Measurements from ENCODE around the gene TNK1.
"Not testable (repeated sequence)": the region's sequence is repeated elsewhere in the genome, so short reads cannot be mapped to it uniquely, and the experiment has no call there.

The TNK1 gene

DNA sequence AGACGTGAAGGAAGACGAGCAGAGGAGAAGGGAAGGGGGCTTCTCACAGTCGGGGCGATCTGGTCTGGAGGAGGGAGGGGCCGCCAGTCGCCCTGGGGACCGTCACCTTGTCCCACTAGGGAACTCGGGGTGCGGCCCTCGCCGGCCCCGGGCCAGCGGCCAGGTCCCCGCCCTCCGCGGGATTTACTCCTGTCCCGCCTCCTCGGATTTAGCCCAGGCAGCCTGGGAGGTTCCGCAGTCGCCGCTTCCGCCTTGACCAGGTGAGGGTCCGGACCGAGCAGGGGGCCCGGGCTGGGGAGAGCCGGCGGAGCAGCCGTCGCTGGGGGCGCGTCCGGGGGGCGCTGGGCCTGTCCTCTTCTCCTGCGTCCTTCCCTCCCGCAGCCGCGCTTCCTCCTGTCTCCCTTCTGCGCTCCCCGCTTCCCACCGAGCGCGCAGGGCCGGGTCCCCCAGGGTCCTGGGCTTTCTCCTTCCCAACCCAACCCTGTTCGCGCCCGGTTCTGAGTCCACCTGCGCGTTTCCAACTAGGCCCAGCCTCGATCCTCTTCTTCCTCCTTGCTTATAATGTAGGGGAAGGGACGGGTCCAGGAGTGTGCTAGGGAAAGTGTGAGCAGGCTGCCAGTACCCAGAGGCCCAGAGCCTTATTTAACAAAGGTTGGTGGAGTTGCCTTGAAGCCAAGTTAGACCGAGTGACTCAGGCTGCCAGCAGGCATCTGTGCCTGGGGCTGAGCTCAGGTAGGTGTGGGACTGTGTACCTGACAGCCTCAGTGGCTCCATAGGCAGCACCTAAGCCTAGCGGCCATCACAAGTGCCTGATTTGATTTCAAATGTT is at the start of gene TNK1:
Gene TNK1, plus strand, starts transcription at position 235 of the 829 bp plus-strand sequence. CDS start 1,838 bp downstream, outside the sequence.
- DNase-seq (ENCODE audit: low spot score) = peak; percentile 47

DNA sequence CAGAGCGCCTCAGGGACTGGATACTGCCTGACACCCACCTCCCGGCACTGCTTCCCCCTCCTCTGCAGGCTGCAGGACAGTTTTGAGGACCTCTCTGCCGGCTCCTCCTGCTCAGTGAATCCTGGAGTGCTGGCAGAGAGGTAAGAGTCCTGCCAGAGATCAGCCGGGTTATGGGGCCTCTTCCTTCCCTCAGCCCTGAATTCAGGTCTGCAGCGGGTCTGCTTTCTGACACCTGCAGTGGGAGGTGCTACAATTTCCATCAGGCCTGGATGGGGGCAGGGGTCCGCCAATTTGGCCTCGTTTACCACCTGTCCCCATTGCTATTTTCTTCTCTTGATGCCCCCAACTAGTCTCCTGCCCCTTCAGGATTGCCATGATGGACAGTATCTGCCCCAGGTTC is 48.8 kb upstream of the TNK1 start:
- DNase-seq (ENCODE audit: low spot score) = no peak

DNA sequence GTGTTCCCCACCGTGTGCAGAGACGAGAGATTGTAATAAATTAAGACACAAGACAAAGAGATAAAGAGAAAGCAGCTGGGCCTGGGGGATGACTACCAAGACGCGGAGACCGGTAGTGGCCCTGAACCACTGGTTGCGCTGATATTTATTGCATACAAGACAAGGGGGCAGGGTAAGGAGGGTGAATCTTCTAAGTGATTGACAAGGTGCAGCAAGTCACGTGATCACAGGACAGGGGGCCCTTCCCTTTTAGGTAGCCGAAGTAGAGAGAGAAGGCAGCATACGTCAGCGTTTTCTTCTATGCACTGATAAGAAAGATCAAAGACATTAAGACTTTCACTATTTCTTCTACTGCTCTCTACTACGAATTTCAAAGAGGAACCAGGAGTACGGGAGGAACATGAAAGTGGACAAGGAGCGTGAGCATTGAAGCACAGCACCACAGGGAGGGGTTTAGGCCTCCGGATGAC is 48.3 kb upstream of the TNK1 start:
- DNase-seq (ENCODE audit: low spot score) = not testable (repeated sequence)

DNA sequence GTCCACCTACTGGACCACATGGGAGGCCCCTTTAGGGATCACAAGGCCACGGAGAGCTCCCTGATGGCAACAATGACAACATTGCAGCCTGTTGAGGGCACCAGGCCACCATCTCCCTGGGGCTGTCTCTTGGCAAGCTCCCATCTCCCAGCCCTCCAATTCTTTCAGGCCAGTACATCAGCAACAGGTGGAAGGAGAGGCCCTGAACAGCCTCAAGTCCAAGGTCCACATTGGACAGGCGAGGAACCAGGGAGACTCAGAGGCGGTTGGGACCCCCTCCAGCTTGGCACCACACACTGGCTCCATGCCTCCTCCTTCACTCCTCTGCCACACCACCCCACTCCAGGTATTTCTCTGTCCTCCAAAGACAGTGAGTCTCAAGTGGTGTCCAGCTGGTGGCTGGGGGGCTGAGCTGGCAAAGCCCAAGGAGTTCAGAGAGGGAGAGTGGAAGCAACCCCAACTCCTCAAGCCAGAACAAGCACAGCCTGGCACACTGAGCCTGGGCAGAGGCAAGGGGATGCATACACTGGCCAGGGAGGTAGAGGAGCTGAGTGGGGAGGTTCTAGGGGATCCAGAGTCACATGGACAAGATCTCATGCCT is 45.9 kb upstream of the TNK1 start:
- no peak for DNase-seq (ENCODE audit: low spot score)

DNA sequence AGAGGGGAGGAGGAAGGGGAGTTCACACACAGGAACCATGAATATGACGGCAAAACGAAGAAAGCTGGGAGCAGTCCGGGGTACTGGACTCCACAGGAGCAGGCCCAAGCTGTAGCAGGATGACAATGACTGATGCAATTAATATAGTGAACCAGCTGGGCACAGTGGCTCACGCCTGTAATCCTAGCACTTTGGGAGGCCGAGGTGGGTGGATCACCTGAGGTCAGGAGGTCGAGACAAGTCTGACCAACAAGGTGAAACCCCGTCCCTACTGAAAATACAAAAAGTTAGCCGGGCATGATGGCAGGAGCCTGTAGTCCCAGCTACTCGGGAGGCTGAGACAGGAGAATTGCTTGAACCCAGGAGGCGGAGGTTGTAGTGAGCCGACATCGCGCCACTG is 45.1 kb upstream of the TNK1 start:
- DNase-seq (ENCODE audit: low spot score) = not testable (repeated sequence)

DNA sequence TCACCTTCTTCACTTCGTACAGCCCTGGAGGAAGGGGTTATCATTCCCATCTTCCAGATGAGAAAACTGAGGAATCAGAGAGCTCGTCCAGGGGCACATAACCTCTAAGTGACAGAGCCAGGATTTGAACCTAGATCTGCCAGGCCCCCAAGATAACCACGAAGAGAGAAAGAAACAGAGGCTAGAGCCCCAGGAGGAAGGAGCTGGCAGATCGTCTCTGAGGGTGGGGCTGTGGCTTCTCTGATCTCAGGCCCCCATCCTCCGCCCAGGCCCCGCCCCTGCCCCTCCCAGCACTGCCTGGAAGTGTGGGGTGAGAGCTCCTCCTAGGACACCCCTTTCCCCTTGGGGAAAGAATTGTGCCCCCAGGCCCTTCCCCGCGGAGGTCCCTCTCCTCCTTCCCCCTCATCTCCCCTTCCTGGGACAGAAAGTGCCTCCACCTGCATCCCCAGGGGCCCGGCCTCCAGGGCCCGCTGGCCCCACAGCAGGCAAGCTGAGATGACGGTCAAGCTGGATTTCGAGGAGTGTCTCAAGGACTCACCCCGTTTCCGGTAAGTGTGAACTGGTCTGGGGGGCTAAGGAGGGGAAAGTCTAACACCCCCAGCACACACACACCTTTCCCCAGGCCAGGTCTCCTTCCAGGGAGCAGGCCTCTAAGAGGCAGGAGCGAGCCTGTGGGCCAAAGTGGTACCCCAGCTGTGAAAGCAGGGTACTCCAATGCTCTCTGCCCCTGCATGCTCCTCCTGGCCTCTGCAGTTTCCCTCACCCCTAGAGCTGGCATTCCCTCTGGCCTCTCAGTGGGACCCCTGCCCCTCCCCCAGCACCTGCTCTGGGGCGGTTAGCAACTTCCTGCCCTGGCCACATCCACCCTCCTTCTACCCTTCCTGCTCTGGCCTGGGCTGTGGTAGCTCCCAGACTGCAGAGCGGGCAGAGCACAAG is 44.4 kb upstream of the TNK1 start, which contains the start of gene ACAP1:
Gene ACAP1, plus strand, starts transcription at position 290 of the 936 bp plus-strand sequence. Its CDS starts 206 bp downstream, at position 496.
- no peak for DNase-seq (ENCODE audit: low spot score)

DNA sequence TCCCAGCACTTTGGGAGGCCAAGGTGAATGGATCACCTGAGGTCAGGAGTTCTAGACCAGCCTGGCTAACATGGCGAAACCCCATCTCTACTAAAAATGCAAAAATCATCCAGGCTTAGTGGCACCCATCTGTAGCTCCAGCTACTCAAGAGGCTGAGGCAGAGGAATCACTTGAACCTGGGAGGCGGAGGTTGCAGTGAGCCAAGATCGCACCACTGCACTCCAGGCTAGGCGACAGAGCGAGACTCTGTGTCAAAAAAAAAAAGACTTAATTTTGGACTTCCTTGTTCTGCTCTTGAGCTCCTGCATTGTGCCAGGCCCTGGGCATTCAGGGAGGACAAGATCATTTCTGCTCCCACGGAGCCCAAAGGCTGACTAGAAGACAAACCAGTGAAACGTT is 43.3 kb upstream of the TNK1 start:
- not testable (repeated sequence) for DNase-seq (ENCODE audit: low spot score)

DNA sequence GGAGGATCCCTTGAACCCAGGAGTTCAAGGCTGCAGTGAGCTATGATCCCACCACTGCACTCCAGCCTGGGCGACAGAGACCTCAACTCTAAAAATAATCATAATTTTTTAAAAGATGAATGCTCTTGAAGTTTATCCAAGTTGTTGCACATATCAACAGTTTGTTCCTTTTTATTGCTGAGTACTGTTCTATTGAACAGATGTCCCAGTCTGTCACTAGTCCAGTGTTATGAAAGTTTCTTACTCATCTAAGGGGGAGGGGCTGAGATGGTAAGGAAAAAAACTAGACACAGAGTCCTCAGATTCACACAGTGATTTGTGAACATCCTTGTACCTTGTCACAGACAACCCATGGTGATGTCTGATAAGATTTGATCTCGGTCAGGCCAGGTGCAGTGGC is 40.7 kb upstream of the TNK1 start:
- DNase-seq (ENCODE audit: low spot score) = no peak

DNA sequence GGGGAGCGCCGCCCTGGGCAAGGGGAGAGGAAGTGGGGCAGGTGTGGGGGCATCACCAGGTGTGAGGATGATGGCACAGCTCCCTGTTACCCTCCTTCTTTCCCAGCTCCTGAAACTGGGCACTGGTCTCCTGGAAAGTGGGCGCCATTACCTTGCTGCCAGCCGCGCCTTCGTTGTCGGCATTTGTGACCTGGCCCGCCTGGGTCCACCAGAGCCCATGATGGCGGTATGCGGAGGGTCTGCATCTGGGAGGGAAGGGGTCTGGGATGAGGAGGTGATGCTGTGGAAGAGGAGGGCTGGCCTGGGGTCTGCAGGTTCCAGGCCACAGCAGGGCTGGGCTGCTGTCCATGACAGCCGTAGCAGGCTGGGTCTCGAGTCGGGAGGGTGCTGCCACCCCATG is 39.0 kb upstream of the TNK1 start:
- no peak for DNase-seq (ENCODE audit: low spot score)

DNA sequence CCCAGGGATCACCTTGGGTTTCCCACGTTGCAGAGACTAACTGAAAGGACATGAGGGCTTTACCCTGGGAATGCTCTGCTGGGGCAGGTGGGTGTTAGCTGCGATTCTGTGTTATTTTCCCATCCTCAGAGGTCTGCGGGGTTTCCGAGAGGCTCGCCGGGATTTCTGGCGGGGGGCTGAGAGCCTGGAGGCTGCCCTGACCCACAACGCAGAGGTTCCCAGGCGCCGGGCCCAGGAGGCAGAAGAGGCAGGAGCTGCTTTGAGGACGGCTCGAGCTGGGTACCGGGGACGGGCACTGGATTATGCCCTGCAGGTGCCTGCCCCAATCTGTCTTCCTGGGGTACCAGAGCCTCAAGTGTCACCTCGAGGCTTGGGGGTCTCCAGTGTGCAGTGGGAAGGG is 37.6 kb upstream of the TNK1 start:
- no peak for DNase-seq (ENCODE audit: low spot score)

DNA sequence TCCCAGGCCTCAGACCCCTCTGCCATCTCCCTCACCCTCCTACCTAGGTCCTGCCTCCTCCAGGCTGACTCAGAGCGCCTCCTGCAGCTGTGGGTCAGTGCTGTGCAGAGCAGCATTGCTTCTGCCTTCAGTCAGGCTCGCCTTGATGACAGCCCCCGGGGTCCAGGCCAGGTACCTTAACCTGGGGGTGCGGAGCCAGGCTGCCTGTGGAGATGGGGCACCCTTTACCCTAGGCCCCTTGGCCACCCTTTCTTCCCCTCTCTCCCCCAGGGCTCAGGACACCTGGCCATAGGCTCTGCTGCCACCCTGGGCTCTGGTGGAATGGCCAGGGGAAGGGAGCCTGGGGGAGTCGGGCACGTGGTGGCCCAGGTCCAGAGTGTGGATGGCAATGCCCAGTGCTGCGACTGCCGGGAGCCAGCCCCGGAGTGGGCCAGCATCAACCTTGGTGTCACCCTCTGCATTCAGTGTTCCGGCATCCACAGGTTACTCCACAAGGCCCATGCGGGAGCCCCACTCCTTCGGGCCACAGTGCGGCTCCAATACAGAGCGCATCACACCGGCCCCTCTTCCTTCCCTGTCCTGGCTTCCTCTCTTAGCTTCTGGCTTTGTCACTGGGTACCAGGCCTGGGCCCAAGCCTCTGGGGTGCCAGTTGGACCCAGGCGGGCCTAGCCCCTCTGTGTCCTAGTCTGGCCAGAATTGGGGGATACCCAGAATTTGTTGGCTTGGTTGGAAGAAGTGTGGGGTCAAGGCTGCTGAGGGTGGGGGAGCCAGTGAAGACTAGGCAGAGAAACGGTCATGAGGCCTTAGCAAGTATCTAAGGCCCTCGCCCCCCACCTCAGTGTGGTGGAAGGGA is 33.9 kb upstream of the TNK1 start:
- no peak for DNase-seq (ENCODE audit: low spot score)

DNA sequence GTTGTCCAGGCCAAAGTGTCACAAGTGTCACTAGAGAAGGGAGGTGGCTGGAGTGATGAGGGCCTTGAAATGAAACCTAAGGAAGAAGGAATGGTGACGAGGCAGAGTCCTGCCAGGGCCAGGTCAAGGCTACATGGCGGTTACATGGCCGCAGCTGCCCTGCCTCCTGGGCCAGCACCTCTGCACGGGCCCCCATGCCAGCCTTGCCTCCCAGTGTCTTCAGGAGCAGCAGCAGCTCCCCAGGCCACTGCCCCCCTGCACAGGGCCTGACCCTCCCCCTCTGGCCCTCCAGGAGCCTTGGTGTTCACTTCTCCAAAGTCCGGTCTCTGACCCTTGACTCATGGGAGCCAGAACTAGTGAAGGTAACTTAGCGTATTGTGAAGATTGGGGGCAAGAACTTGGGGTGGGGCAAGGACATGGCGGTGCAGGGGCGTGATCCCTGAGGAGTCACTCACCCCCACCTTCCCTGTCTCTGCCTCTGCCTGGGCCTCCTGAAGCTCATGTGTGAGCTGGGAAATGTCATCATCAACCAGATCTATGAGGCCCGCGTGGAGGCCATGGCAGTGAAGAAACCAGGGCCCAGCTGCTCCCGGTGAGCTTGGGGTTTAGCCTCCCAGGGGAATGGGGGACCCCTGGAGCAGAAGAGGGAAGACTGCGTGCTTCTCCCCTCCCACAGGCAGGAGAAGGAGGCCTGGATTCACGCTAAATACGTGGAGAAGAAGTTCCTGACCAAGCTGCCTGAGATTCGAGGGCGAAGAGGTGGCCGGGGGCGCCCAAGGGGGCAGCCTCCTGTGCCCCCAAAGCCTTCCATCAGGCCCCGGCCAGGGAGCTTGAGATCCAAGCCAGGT is 33.0 kb upstream of the TNK1 start:
- DNase-seq (ENCODE audit: low spot score) = no peak

DNA sequence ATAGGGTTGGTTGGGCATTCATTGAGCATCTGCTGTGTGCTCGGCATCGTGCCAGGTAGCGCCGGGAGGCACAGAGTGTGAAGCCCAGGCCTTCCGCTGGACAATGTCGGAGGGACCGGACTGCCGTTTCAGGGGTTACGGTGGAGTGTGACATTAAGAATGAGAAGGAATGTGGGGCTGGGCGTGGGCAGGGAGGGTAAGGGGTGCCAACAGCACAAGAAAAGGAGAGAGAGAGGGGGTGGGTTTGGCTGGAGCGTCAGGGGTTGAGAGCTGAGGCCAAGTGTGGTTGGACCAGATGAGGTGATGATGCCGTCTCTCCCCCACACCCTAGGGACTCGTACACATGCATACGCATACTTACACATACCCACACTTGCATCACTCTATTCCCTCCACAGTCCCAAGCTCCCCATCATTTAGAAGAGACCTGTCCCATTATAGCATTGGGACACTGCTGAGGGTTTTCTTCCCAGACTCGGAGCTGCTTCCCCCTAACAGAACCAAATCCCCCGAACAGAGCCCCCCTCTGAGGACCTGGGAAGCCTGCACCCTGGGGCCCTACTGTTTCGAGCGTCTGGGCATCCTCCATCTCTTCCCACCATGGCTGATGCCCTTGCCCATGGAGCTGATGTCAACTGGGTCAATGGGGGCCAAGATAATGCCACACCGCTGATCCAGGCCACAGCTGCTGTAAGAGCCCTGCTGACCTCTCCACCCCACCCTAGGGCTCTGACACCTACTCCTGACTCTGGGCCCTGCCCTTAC is 32.2 kb upstream of the TNK1 start:
- DNase-seq (ENCODE audit: low spot score) = peak; percentile 57

DNA sequence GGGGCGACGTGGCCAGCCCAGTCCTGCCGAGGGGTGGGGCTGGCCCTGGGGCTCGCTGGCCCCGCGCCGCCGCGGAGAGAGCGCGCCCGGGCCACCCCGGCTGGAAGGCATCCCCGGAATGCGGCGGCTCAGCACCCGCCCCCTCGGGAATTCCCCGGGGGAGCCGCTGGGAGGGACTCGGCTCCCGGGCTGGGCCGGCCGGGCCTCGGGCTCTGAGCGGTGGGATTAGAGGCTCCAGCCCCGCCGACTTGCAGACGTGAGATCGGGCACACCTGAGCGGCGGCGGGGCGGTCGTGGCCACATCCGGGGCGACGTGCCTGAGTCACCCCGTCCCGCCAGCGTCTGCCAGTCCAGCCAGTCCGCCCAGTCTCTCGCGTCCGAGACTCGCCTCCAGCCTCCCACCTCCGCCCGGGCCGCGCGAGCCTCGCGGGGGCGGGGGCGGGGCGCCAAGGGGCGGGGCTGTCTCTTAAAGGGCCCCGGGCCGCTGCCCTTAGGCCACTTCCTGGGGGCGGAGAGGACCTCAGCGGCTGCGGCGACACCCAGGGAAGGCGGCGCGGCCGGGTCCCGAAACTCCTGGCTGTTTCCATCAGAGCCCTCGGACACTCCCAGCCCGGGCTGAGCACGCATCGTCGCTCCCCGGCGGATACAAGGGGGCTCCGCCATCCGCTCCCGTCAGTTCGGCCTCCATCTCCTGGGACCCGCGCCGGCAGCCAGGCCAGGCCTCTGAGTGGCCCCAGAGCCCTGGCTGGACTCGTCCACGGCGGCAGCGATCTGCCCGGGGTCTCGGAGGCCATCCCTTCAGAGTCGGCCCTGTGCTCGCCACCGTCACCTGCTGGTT is 29.0 kb upstream of the TNK1 start, which contains the start of gene KCTD11:
Gene KCTD11, plus strand, starts transcription at position 498 of the 838 bp plus-strand sequence.
- peak; percentile 98 for DNase-seq (ENCODE audit: low spot score)

DNA sequence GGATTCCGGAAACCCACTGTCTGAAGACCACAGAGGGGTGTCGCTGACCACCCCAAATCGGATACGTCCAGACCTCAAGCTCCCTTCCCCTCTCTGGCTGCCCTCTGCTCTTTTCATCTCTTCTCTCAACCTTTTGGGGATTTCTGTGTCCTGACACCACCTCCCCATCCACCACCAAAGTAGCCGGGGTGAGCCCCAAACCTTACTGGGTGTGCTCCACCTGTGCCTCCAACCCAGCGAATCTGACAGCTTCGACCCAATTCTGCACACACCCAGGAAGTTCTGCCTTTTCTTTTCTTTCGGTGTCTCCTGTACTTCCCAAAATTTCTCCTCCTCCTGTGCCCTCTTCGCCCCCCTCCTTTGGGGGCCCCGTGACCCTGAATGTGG is 28.4 kb upstream of the TNK1 start:
- no peak for DNase-seq (ENCODE audit: low spot score)

DNA sequence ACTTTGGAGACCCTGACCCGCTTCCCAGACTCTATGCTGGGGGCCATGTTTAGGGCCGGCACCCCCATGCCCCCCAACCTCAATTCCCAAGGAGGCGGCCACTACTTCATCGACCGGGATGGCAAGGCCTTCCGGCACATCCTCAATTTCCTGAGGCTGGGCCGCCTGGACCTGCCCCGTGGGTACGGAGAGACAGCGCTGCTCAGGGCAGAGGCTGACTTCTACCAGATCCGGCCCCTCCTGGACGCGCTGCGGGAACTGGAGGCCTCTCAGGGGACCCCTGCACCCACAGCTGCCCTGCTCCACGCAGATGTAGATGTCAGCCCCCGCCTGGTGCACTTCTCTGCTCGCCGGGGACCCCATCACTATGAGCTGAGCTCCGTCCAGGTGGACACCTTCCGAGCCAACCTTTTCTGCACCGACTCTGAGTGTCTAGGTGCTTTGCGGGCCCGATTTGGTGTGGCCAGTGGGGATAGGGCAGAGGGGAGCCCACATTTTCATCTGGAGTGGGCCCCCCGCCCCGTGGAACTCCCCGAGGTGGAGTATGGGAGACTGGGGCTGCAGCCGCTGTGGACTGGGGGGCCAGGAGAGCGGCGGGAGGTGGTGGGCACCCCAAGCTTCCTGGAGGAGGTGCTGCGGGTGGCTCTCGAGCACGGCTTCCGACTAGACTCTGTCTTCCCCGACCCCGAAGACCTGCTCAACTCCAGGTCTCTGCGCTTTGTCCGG is 27.8 kb upstream of the TNK1 start:
- no peak for DNase-seq (ENCODE audit: low spot score)

DNA sequence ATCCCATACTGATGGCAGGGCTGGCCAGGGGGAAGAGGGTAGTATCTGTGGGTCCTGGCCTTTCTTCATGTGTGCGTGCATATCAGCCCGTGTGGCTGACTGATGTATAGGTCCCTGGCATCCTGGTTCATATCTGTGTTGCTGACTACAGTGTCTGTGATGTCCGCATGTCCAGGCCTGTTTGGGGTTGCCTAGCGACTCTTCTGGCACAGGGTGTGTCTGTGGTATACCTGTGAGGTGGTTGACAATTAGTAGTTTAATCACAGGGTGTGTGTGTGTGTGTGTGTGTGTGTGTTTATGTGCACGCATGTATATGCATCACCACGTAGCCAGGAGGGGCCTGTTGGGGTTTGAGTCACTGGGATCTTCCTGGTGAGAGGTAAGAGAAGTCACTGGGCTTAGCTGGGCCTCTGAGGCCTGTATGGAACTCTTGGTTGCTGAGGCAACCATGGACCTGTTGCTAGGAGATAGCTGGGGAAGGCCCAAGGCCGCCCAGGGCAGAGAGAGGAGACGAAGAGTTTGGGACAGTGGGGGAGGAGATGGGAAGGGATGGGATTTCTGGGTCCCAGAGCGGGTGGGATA is 26.5 kb upstream of the TNK1 start:
- no peak for DNase-seq (ENCODE audit: low spot score)

DNA sequence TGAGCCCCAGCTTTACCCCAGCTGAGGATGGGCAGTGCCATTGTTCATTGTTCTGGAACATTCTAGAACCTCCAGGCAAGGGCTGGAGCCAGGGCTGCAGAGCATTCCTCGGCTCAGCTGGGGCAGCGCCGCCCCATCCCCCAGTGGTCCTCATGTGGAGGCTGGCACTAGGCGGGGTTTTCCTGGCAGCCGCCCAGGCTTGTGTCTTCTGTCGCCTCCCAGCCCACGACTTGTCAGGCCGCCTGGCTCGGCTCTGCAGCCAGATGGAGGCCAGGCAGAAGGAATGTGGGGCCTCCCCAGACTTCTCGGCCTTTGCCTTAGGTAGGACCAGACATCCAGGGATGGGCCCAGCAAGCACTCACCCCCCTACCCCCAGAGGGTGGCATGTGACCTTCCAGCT is 25.8 kb upstream of the TNK1 start, which contains the start of gene TMEM95:
Gene TMEM95, plus strand, starts transcription at position 104 of the 400 bp plus-strand sequence. Its CDS starts 49 bp downstream, at position 153.
- DNase-seq (ENCODE audit: low spot score) = peak; percentile 41

Measured in GM03348 (cell line).